GM18519 (cell line): ENCODE results near the gene KIF5A.
"Not testable (repeated sequence)": the region's sequence is repeated elsewhere in the genome, so short reads cannot be mapped to it uniquely, and the experiment has no call there.

Source experiments
- ATAC-seq: cut with Tn5 transposase; IDR thresholded peaks from one replicate; pipeline ENCODE4 v1.9.1; 2021; ENCODE audit warnings: mild to moderate bottlenecking, moderate library complexity; ENCODE audit not compliant: unreplicated experiment, low FRiP score

The KIF5A gene

DNA sequence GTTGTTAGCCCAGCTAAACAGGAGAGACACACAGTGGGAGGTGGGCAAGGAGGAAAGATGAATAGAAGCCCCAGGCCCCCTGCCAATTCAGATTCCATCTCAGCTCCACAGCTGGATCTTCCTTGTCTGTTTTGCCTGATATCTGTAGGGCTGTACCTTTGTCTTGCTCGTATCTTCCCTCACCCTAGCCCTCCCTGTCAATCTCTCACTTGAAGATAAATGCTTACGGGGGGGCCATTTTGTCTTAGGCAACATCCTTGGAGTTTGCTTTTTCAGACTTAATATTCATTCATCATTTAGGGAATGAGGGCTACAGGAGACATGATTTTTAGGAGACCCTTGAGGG, 2.4 kb downstream of the KIF5A start:
- no peak for ATAC-seq

DNA sequence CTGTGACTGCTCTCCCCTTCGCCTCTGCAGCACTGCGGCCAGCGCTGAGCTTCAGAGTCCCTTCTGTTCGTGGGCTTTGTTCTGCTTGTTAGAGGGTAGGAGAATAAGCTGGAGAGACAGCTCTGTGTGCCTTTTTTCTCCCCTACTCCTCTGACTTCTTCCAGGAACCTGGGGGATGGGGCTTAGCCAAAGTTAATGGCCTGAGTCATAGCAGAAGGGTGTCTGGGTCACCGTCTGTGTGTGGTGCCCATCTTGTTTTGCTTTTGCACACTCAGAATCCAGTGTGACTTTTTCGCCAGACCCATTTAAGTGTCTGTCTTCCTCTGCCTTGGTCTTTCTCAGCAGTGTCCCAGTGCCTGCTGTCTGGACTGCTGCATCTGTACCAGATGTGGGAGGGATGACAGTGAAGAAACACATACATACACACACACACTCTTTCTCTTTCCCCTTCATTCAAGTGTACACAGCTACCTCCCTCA, 3.0 kb downstream of the KIF5A start:
- no peak for ATAC-seq

DNA sequence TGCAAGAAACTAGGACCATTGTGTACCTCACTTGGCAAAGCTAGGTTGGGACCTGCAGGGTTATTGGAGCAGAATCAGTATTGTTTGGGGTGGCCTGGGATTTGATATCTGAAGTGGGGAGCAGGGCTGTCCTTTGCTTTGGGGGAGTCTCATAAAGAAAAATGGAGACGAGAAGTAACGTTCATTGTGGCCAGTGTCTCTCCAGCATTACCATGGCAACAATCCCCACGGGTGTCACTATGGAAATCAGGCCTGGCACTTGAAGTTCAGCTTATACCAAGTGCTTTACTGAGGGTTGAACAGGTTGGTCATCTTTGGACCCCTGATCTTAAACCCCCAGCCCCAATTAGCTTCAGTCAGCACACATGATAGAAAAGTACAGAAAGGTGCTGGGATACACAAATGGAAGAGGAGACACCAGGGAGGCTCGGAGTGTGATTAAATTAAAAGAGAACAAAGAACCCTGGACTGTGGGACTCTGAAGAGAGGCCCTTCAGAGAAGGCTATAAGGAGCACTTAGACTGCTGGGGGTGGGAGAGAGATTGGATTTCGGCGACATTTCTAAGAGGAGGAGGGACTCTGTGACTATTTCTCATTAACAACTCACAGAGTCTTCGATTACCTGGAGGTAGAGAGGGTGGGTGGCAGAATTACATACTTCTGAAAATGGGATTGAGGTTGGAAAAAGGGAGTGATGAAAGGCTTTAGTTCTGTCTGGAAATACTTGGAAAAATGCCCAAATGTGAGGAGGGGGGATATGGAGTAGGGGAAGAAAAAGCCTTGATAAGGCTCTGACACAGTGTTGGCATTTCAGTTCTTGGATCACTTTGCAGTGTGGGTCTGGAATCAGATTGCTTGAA, 3.7 kb downstream of the KIF5A start:
- ATAC-seq = no peak

DNA sequence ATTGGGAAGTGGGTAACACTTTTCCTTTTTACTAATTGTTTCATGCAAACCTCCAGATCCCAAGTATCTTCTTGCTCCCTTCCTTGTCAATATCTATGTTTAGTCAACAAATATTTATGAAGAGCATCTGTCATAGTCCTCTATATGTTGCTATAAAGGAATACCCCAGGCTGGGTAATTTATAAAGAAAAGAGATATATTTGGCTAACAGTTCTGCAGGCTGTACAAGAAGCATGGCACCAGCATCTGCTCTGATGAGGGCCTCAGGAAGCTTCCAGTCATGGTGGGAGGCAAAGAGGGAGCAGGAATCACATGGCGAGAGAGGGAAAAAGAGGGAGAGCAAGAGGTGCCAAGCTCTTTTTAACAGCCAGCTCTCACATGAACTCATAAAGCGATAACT, 4.6 kb downstream of the KIF5A start:
- ATAC-seq = no peak

DNA sequence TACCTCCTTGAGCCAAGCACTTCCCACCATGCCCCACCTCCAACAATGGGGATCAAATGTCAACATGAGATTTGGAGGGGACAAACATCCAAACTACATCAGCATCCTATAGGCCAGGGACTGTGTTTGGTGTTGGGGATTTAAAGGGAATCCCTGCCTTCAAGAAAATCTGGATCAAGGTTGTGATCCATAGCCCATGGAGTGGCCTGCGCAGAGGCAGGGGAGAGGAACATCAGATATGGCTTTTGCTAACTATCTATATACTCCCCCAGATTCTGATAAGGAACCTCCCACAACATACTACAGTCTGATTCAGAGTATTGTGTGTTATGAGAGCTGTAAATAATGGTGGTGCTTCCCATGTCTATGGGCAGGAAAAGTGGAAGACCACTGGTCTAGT, 5.1 kb downstream of the KIF5A start:
- ATAC-seq = no peak

DNA sequence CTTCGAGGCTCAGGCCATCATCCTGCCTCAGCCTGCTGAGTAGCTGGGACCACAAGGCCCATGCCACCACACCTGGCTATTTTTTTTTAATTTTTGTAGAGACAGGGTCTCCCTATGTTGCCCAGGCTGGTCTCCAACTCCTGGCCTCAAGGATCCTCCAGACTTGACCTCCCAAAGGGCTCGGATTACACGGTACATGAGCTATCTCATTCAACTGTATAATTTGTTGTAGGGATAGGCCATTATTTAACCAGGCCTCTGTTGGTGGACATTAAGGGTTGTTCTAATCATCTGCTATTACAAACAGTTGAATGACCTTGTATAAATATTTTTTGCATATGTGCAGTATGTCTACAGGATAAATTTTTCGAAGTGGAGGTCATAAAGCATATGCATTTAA, 9.0 kb downstream of the KIF5A start:
- ATAC-seq = no peak

DNA sequence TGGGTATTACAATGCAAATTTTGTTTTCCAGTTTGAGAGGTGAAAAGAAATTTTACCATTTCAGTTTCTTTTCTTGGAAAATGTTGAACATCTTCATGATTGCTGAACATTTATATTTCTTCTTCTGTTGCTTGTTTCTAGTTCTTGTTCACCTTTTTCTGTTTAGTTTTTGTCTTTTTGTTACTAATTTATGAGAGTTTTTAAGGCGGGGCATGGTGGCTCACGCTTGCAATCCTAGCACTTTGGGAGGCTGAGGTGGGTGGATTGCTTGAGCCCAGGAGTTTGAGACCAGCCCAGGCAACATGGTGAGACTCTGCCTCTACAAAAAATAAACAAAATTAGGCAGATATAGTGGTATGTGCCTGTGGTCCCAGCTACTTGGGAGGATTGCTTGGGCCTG, 10.7 kb downstream of the KIF5A start:
- ATAC-seq = no peak

DNA sequence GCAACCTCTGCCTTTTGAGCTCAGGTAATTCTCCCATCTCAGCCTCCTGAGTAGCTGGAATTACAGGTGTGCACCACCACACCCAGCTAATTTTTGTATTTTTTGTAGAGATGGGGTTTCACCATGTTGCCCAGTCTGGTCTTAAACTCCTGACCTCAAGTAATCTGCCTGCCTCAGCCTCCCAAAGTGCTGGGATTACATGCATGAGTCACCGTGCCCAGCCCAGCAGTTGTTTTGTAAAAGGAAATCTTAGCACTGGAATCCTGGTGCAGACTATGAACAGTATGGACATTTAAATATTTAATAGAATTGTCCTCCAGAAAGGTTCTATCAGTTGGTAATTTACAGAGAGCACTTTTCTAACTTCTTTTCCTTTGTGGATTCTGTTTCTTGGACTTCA, 11.3 kb downstream of the KIF5A start:
- not testable (repeated sequence) for ATAC-seq

DNA sequence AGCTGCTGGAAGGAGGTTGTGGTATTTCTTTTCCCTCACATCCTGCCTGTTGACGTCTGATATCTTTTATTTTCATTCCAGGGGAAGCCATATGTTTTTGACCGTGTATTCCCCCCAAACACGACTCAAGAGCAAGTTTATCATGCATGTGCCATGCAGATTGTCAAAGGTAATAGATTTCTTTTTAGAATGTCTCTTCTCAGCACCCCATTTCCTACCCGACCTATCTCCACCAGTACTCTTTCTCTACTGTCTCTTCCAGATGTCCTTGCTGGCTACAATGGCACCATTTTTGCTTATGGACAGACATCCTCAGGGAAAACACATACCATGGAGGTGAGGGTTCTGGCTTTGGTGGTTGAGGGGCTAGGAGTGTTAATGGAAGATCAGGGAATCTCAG, 13.5 kb downstream of the KIF5A start:
- no peak for ATAC-seq

DNA sequence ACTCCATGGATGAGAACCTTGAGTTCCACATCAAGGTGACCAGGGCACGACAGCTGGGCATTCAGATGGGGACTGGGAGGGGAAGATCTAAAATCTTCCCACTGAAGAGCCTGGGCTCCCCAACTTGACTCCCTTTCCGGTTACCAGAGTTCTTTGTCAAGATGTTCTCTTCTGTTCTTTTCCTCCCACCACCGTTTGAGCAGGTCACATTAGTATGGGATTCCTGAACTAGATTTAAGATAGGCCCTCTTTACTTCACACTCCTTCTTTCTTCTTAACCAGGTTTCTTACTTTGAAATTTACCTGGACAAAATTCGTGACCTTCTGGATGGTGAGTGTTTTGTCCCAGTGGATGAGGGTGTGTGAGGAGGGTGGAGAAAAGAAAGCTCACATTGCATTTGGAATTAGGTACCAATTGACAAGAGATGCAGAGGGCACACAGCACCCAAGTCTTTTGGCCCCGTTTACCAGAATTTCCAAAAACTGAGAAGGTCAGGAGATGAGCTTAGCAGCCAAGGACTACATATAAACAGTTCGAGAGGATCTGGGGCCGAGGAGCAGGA, 14.4 kb downstream of the KIF5A start:
- no peak for ATAC-seq

DNA sequence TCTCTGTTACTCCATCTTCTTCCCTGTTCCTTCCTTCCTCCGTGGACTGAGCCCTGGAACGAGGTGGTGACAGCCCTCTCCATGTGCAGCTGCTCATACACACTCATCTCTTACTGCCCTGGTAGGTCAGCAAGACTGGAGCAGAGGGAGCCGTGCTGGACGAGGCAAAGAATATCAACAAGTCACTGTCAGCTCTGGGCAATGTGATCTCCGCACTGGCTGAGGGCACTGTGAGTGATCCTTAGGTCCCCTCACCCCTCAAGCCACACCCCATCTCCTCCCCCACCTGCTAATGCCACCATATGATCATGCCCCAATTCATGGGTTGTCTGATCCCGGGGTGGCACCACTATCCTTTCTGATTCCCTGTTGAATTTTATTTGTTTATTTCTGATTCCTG, 19.0 kb downstream of the KIF5A start:
- ATAC-seq = no peak

DNA sequence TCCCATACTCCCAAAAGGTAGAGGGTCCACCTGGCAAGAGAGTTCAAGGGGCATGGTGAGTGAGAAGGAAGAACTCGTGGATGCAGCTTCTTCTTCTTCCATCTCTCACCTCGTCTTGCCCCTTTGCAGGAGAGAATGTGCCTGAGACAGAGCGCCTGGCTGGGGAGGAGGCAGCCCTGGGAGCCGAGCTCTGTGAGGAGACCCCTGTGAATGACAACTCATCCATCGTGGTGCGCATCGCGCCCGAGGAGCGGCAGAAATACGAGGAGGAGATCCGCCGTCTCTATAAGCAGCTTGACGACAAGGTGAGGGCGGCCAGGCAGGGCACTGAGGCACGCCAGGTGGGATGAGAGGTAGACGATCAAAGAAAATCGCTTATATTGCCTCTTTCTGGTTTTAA, 20.0 kb downstream of the KIF5A start:
- ATAC-seq = no peak

DNA sequence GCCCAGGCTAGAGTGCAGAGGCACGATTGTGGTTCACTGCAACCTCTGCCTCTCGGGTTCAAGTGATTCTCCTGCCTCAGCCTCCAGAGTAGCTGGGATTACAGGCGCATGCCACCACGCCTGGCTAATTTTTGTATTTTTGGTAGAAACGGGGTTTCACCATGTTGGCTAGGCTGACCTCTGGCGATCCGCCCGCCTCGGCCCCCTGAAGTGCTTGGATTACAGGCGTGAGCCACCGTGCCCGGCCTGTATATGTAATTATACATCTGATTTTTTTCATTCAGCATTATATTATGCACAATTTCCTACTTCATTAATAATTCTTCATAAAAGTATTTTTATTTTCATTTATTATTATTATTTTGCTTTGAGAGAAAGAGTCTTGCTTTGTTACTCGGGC, 20.6 kb downstream of the KIF5A start:
- not testable (repeated sequence) for ATAC-seq

DNA sequence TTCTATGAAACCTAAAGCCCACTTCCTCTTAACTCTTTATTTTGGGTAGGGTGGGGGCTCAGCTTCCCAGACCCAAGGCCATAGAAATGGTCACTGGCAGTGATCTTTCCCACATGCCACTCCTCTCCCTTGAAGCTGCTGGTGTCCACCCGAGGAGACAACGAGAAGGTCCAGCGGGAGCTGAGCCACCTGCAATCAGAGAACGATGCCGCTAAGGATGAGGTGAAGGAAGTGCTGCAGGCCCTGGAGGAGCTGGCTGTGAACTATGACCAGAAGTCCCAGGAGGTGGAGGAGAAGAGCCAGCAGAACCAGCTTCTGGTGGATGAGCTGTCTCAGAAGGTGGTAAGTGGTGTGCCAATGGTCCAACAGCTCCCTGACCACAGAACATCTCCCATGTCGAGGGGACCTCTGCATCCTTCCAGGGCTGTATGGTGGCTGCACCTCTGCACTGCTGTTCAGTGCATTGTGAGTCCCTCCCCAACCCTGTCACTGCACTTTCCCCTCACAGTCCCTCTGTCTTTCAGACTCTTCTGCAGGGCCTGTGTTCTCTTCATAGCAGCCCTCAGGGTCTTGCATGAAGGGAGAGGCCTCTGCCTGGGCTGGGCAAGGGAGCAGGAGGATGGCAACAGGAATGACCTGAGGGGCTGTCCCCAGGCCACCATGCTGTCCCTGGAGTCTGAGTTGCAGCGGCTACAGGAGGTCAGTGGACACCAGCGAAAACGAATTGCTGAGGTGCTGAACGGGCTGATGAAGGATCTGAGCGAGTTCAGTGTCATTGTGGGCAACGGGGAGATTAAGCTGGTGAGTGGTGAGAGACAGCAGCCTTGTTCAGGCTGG, 22.3 kb downstream of the KIF5A start:
- no peak for ATAC-seq

DNA sequence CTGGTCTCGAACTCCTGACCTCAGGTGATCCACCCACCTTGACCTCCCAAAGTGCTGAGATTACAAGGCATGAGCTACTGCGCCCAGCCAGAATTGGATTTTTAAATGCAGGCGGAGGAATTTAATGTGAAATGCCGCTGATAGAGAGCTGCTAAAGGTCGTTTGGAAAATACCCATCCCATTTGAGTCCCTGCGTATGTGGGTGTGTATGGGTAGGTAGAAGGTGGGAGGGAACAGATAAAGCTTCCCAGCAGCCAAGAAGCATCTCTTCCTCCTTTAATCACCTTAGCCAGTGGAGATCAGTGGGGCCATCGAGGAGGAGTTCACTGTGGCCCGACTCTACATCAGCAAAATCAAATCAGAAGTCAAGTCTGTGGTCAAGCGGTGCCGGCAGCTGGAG, 25.0 kb downstream of the KIF5A start:
- no peak for ATAC-seq

DNA sequence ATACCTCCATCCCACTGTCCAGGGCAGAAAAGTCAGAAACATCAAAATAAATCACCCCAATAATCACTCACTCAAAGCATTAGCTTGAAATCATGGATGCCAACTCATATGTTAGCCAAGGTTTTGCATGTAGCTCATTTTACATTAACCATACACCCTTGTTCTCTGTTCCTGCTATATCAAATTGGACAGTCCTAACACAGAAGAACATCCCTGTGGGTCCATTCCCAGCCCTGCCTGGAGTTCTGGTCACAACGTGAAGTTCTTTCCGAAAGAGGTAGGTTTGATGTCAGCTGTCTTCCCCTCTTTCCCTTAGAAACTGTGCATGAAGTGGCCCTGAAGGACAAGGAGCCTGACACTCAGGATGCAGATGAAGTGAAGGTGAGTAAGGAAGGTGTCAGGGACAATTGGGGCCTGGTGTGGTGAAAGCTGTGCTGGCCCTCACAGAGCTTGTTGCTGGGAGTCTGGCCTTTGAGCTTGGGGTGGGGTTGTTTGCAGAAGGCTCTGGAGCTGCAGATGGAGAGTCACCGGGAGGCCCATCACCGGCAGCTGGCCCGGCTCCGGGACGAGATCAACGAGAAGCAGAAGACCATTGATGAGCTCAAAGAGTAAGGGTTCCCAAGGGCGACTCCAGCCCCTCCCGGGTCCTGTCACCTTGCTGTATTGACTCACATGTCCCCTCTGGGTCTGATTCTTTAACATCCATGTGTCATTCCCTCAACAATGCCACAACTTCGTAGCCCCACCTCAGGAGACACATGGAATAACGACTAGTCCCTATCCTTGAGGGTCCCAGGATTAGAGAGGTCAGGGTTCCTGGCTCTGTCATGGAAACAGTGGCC, 26.1 kb downstream of the KIF5A start:
- no peak for ATAC-seq

DNA sequence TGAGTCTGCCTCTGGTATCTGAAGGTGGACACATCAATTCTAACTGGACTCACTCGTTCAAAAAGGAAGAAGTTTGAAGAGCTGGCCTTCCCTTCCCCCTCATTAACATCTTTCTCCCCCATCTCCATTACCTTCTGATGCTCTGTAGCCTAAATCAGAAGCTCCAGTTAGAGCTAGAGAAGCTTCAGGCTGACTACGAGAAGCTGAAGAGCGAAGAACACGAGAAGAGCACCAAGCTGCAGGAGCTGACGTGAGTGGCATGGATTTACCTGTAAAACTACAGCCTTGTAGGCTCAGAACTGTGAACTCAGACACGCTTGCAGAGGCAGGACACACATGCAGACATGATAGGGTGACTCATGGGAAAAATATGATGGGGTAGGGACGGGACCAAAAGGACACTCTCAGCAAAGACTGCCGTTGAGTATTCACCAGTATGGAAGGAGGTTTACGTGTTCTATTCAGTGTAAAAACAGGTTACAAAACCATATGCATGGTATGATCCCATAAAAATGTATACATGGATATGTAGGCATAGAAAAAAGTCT, 26.8 kb downstream of the KIF5A start:
- ATAC-seq = no peak

DNA sequence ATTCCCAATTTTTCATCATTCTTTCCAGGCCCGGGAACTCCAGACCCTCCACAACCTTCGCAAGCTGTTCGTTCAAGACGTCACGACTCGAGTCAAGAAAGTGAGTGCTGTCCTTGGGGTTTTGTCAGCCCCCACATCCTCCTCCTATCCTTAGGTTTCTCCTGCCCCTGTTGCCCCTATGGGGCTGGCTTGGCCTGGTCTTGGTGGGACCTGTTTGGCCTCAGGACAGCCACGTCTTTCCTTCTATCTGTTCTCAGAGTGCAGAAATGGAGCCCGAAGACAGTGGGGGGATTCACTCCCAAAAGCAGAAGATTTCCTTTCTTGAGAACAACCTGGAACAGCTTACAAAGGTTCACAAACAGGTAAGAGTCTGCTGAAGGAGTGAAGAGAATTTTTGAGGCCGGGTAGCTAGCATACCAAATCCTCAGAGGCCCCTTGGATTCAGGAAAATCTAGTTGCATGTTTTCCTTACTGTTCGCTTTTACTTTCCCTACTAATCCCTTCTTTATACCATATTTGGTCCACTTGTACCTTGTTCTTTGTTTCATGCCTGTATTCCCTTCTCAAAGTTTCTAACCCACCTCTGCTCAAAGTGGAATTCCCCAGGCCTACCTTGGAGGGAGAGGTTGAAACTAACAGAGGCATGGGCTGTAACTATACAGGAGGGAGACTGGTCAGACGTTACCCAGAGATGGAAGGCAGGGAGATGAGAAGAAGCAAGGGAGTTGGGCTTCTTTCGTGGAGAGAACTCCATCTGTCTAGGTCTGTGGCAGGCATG, 28.3 kb downstream of the KIF5A start:
- ATAC-seq = no peak

DNA sequence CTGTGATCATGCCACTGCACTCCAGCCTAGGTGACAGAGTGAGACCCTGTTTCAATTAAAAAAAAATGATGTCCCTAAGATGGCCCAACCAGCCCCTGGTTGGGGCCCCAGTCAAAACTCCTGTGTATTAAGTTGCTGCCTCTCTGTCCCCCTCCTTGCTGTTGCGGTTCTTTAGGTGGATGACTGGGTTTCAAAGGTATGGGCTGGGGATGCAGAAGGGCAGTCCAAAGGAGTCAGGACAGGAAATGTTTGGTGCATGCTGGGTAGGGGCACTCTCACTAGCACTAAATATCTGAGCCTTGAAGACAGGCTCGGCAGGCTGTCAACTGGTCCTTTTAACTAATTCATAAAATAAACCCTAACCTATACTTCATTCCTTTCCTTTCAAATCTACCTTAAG, 29.2 kb downstream of the KIF5A start:
- ATAC-seq = no peak
